KOPT-K1 (cell line): ENCODE results near the gene MISP3.
"Not testable (repeated sequence)": the region's sequence is repeated elsewhere in the genome, so short reads cannot be mapped to it uniquely, and the experiment has no call there.

ENCODE experiments used
- H3K27ac ChIP-seq: fragments of 200-600 bp; sonication (generic); 2 replicates; pipeline ENCODE4 v1.5.1; 2016; ENCODE audit warnings: antibody characterized with exemption, mild to moderate bottlenecking, low read depth, low read length; ENCODE audit not compliant: poor library complexity, severe bottlenecking
- H3K36me3 ChIP-seq: fragments of 200-600 bp; sonication (generic); 2 replicates; pipeline ENCODE4 v1.5.1; 2017; ENCODE audit warnings: antibody characterized with exemption, mild to moderate bottlenecking, low read length, moderate library complexity; ENCODE audit not compliant: insufficient read depth
- H3K9me3 ChIP-seq: fragments of 200-600 bp; sonication (generic); 2 replicates; pipeline ENCODE4 v1.5.1; 2017; ENCODE audit warnings: antibody characterized with exemption, low read length, mild to moderate bottlenecking; ENCODE audit not compliant: insufficient read depth, poor library complexity, severe bottlenecking

Gene MISP3

DNA sequence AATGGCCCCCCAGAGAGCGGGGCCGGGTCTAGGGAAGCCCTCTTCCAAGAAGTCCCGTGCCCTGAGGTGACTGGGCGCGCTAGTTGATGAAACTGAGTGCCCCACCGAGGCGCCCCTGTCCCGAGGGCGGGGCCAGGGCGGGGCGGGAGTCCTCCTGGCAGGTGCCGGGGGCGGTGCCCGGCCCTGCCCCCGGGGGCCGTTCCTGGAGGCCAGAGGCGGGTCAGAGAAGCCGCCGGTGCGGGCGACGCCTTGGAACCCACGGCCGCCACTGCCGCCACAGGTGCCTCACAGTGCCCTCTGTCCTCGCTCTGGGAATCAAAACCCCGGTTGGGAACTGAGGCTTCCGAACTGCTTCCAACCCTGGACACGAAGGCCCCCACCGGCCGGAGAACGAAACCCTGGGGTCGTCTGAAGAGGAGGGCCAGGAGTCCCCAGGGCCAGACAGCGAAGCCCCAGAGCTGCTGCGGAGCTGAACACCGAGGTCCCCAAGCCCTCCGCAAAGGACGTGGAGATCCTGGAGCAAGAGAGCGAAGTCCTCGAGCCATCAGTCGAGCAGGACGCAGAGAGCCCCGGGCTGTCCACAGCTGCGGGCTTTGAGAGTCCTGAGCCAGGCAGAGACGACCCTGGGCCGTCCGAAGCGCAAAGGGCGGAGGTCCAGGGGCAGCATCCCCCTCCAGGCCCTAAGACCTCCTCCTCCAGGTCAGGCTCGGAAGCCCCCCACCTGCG is at the start of gene MISP3:
Gene MISP3 (plus strand): TSS at position 252 of the 726 bp plus-strand sequence. CDS start 524 bp downstream, outside the sequence.
- no peaks in the 10 kb centered on the region for H3K9me3 ChIP-seq
- peak within 1 kb of the TSS; percentile 20 for H3K27ac ChIP-seq
- no peaks in the 10 kb centered on the region for H3K36me3 ChIP-seq

DNA sequence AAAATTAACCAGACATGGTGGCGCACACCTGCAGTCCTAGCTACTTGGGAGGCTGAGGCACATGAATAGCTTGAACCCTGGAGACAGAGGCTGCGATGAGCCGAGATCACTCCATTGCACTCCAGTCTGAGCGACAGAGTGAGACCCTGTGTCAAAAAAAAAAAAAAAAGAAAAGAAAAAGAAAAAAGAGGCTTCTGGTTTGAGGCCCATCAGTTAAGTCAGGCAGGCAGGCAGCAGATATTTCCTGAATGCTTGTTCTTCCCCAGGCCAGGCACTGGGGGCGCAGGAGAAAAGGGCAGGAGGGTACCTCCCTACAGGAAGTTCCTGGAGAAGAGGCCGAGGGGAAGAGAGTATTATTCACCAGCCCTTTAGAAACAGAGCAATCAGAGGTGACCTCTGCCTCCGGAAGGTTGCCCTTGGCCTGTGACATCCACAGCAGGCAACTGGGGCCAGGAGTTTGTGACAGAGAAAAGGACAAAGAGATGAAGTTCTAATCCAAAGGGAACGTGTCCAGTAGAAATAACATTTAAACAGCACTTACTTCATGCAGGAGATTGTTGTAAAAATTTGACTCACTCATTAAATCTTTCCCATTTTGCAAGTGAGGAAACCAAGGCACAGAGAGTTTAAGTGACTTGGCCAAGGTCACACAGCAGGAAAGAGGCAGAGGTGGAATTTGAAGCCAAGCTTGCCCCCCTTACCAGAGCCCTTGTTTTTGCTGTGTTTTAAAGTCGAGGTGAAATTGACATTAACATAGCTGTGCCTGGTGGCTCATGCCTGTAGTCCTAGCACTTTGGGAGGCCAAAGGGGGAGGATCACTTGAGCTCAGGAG is 49.0 kb upstream of the MISP3 start:
- Histone ChIP-seq H3K9me3 (no peaks in the 10 kb centered on the region), H3K27ac (no peak overlapping the region), H3K36me3 (no peaks in the 10 kb centered on the region)

DNA sequence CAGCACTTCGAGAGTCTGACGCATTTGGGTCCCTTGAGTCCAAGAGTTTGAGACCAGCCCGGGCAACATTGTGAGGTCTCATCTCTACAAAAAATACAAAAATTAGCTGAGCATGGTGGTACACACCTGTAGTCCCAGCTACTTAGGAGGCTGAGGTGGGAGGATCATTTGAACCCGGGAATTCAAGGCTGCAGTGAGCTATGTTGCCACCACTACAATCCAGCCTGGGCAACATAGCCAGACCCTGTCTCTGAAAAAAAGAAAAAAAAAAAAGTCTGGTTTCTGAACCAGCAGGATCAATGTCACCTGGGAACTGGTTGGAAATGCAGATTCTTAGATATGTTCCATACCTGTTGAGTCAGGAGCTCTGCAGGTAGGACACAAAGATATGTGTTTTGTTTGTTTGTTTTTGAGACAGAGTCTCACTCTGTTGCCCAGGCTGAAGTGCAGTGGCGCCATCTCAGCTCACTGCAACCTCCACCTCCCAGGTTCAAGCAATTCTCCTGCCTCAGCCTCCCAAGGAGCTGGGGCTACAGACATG is 45.9 kb upstream of the MISP3 start:
- not testable (repeated sequence) for H3K9me3 ChIP-seq, H3K27ac ChIP-seq

DNA sequence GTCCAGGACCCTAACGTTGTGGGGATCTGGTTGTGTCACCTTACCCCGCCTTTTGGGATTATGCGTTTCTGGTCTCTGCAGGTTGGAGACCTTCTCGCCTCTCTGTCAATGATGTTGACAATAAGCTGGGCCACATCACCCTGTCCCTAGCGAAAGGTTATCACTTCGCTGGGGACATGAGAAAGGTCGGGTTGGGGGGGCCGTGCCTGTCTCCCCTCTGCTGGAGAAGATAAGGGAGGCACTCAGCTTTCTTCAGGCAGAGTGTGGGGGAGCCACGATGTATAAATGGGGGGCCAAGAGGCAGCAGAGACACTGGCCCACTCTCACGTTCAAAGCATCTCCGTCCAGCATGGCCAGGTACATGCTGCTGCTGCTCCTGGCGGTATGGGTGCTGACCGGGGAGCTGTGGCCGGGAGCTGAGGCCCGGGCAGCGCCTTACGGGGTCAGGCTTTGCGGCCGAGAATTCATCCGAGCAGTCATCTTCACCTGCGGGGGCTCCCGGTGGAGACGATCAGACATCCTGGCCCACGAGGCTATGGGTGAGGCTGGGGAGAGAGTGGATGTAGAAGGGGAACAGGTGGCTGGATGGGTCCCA is 44.6 kb upstream of the MISP3 start, which contains the start of gene RLN3:
Gene RLN3 (plus strand): TSS at position 293 of the 595 bp plus-strand sequence. CDS start 57 bp downstream, at position 350.
- no peaks in the 10 kb centered on the region for H3K36me3 ChIP-seq
- no peak within 1 kb of the TSS for H3K27ac ChIP-seq
- H3K9me3 ChIP-seq = no peaks in the 10 kb centered on the region

More for the DNA sequence above, 45.9 kb upstream of the MISP3 start:
- H3K36me3 ChIP-seq = not testable (repeated sequence)

DNA sequence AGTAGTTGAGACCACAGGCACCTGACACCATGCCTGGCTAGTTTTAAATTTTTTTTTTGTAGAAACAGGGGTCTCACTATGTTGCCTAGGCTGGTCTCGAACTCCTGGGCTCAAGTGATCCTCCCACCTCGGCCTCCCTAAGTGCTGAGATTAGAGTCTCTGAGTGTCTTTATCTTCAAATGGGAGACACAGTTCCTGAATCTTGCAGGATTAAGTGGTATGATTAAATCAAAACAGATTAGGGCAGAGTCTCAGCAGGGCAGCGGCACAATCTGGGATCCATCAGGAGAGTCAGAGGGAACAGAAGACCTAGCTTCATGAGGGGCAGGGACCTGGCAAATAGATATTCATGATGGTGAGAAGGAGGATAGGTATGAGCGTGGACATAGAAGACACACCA is 43.7 kb upstream of the MISP3 start:
- H3K9me3 ChIP-seq = no peaks in the 10 kb centered on the region
- no peaks in the 10 kb centered on the region for H3K36me3 ChIP-seq
- H3K27ac ChIP-seq = no peak overlapping the region

DNA sequence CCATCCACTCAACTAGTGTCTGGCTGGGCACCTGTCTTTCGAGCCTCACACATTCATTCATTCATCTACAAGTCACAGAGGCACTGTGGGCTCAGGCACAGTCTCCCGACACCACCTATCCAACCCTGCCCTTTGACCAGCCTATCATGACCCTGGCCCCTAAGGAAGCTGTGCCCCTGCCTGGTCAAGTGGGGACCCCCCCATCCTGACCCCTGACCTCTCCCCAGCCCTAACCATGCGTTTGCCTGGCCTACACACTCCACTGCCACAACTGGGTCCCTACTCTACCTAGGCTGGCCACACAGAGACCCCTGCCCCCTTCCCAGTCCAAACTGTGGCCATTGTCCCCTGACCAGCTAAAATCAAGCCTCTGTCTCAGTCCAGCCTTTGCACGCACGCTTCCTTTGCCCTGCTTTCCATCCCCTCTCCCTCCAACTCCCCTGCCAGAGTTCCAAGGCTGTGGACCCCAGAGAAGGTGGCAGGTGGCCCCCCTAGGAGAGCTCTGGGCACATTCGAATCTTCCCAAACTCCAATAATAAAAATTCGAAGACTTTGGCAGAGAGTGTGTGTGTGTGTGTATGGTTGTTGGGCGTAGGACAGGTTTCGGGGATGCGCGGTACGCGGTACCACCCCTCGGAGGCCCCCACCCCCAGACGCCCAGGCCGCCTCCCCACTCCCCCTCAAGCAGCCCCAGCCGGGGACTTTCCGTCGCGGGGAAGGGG is 41.4 kb upstream of the MISP3 start:
- no peaks in the 10 kb centered on the region for H3K9me3 ChIP-seq
- H3K27ac ChIP-seq = peak overlapping the region; percentile 80
- no peaks in the 10 kb centered on the region; the same call in 1 of the 2 replicates for H3K36me3 ChIP-seq

DNA sequence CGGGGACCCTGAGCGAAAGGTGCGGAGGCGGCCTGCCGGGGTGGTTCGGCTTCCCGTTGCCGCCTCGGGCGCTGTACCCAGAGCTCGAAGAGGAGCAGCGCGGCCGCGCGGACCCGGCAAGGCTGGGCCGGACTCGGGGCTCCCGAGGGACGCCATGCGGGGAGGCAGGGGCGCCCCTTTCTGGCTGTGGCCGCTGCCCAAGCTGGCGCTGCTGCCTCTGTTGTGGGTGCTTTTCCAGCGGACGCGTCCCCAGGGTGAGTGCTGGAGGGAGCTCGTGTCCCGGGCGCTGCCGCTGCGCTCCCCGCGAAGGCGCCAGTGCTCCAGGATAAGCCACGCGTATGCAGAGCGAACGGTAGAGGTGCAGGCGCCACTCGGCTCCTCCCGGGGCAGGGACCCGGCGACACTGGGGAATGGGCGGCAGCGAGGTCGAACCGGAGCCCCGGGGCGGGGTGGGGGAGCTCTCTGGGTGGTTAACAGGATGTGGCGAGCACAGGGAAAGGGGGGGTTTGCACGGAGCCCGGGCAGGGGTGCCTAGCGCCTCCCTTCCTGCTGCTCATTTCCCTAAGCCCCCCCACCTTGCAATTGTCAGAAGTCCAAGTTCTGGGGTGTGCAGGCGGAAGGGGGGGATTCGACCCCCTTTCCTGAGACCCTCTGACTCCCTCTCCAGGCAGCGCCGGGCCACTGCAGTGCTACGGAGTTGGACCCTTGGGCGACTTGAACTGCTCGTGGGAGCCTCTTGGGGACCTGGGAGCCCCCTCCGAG is 40.7 kb upstream of the MISP3 start, which contains the start of gene IL27RA:
Gene IL27RA (plus strand): TSS at position 44 of the 762 bp plus-strand sequence. CDS start 111 bp downstream, at position 155.
- Histone ChIP-seq H3K27ac (peak within 1 kb of the TSS; percentile 80), H3K9me3 (no peaks in the 10 kb centered on the region), H3K36me3 (no peaks in the 10 kb centered on the region; the same call in 1 of the 2 replicates)

DNA sequence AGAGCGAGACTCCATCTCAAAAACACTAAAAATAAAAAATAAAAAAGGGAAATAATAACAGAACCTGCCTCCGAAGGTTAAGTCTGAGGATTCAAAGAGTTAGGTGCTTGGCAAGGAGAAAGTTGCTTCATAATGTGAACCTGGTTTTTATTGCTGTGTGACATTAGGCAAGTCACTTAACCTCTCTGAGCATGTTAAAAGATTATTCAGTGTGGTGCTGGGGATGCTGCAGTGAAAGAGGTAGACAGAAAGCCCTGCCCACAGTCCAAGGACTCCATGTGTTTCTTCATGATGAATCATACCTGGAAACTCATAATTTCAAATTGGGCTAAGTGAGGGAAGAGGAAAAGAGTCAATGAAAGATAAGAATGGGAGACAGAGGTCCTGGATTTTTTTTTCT is 38.6 kb upstream of the MISP3 start:
- Histone ChIP-seq H3K36me3 (peaks cover 9% of the 10 kb centered on the region; the same call in 1 of the 2 replicates), H3K27ac (no peak overlapping the region)

DNA sequence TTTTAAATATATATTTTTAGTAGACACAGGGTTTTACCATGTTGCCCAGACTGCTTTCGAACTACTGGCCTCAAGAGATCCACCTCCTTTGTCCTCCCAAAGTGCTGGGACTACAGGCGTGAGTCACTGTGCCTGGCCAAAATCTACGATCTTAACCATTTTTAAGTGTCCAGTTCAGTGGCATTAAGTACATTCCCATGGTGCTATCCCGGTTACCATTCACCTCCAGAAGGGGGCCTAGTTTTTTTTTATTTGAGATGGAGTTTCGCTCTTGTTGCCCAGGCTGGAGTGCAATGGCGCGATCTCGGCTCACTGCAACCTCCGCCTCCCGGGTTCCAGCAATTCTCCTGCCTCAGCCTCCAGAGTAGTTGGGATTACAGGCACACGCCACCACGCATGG is 37.4 kb upstream of the MISP3 start:
- not testable (repeated sequence) for H3K27ac ChIP-seq, H3K9me3 ChIP-seq
- peaks cover 21% of the 10 kb centered on the region; the same call in 1 of the 2 replicates for H3K36me3 ChIP-seq

More for the DNA sequence above, 38.6 kb upstream of the MISP3 start:
- no peaks in the 10 kb centered on the region for H3K9me3 ChIP-seq

DNA sequence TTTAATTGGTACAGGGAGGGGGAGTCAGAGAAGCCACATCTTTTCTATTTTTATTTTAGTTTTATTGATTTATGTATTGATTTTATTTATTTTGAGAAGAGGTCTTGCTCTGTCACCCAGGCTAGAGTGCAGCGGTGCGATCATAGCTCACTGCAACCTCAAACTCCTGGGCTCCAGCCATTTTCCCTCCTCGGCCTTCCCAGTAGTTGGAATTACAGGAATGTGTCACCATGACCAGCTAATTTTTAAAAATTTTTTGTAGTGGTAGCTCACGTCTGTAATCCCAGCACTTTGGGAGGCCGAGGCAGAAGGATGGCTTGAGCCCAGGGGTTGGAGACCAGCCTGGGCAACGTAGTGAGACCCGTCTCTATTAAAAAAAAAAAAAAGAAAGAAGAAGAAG is 36.9 kb upstream of the MISP3 start:
- Histone ChIP-seq H3K36me3 (peaks cover 25% of the 10 kb centered on the region; the same call in 1 of the 2 replicates), H3K9me3 (no peaks in the 10 kb centered on the region), H3K27ac (no peak overlapping the region)

DNA sequence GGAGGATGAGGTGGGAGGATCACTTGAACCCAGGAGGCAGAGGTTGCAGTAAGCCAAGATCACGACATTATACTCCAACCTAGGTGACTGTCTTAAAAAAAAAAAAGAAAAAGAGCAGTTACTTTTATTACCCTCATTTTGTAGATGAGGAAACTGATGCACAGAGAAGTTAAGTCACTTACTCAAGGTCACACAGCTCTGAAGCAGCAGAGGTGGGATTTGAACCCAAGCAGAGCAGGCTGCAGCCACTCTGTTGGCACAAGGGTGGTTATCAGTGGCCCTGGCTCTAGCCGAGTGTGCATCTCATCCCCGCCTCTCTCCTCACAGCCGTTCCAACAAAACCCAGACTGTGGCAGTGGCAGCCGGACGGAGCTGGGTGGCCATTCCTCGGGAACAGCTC is 33.4 kb upstream of the MISP3 start:
- Histone ChIP-seq H3K27ac (no peak overlapping the region), H3K36me3 (peaks cover 47% of the 10 kb centered on the region), H3K9me3 (no peaks in the 10 kb centered on the region)

DNA sequence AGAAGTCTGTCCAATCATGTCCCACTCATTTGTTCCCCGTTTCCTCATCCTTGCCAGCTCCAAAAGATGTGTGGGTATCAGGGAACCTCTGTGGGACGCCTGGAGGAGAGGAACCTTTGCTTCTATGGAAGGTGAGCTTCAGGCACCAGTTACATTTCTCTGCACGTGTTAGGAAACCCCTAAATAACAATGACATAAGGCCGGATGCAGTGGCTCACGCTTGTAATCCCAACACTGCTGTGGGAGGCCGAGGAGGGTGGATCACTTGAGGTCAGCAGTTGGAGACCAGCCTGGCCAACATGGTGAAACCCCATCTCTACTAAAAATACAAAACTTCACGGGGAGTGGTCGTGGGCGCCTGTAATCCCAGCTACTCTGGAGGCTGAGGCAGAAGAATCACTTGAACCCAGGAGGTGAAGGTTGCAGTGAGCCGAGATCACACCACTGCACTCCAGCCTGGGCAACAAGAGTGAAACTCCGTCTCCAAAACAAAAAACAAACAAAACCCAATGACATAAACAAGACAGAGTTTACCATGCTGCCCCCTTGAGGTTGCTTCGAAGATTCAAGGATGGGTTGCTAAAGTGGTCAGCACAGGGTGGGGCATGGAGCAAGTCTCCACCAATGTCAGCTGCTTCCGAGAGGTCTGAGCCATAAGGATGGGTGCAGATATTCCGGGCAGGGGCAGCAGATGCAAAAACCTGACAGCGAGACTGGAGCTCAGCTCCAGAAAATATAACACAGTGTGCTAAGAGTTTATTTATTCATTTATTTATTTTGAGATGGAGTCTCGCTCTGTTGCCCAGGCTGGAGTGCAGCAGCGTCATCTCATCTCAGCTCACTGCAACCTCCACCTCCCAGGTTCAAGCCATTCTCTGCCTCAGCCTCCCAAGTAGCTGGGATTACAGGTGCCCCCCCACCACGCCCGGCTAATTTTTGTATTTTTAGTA is 29.7 kb upstream of the MISP3 start:
- not testable (repeated sequence) for H3K27ac ChIP-seq, H3K9me3 ChIP-seq

DNA sequence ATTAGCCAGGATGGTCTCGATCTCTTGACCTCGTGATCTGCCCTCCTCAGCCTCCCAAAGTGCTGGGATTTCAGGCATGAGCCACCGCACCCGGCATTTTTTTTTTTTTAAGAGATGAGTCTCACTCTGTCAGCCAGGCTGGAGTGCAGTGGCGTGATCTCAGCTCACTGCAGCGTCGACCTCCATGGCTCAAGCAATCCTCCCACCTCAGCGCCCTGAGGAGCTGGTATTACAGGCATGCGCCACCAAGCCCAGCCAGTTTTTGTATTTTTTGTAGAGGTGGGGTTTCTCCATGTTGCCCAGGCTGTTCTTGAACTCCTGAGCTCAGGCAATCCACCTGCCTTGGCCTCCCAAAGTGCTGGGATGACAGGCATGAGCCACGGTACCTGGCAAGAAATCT is 24.7 kb upstream of the MISP3 start:
- H3K27ac ChIP-seq, H3K9me3 ChIP-seq: not testable (repeated sequence)
- peaks cover 60% of the 10 kb centered on the region for H3K36me3 ChIP-seq

More for the DNA sequence above, 29.7 kb upstream of the MISP3 start:
- peaks cover 53% of the 10 kb centered on the region for H3K36me3 ChIP-seq
